ENCODE data around the gene CNTNAP5.

CNTNAP5 gene

GRCh38 chr2:124610141-124610540 is 585.1 kb downstream of the CNTNAP5 start:
- Histone ChIP-seq H2BK15ac (replicated peaks; ENCODE audit: low read depth) (no peak overlapping the region), H3K79me2 (ENCODE audit: control insufficient read depth, insufficient read depth, low read length) (no peaks in the 10 kb centered on the region), H3K9ac (ENCODE audit: low read length) (no peak overlapping the region), H3K79me1 (ENCODE audit: low read length) (no peaks in the 10 kb centered on the region), H3K4me1 (ENCODE audit: control insufficient read depth, low read depth, low read length) (peaks cover 11% of the 10 kb centered on the region), H3K4me2 (ENCODE audit: low read length) (no peak overlapping the region), H3K36me3 (ENCODE audit: control insufficient read depth, insufficient read depth, low read length) (no peaks in the 10 kb centered on the region), H3K23ac (ENCODE audit: low read length) (no peak overlapping the region), H3K18ac (ENCODE audit: low read length) (no peak overlapping the region), H4K8ac (ENCODE audit: low read depth, low read length) (no peak overlapping the region), H2BK120ac (ENCODE audit: low read depth, low read length) (no peak overlapping the region), H3K4me3 (ENCODE audit: low read length) (no peak overlapping the region), H3K27ac (ENCODE audit: low read depth, low read length) (no peak overlapping the region), H2AK5ac (ENCODE audit: low read length) (no peak overlapping the region), H2BK5ac (ENCODE audit: low read length) (no peak overlapping the region), H3K56ac (ENCODE audit: low read length) (no peak overlapping the region), H4K5ac (ENCODE audit: low read length) (no peak overlapping the region), H3K27me3 (ENCODE audit: insufficient read depth, low read length, poor library complexity) (no peaks in the 10 kb centered on the region), H3K4ac (ENCODE audit: low read depth, low read length) (no peak overlapping the region)
- peak; percentile 89 for DNase-seq

GRCh38 chr2:124610866-124611265 is 585.8 kb downstream of the CNTNAP5 start:
- no peak overlapping the region for H2BK15ac ChIP-seq (replicated peaks; ENCODE audit: low read depth)
- peak overlapping the region; percentile 70 for H3K4ac ChIP-seq (ENCODE audit: low read depth, low read length)
- no peaks in the 10 kb centered on the region for H3K36me3 ChIP-seq (ENCODE audit: control insufficient read depth, insufficient read depth, low read length)
- H3K27ac ChIP-seq (ENCODE audit: low read depth, low read length) = peak overlapping the region; percentile 57
- H3K79me1 ChIP-seq (ENCODE audit: low read length) = no peaks in the 10 kb centered on the region
- H4K5ac ChIP-seq (ENCODE audit: low read length) = peak overlapping the region; percentile 92
- no peak for DNase-seq
- H3K4me2 ChIP-seq (ENCODE audit: low read length) = no peak overlapping the region
- H3K56ac ChIP-seq (ENCODE audit: low read length) = peak overlapping the region; percentile 72
- H3K79me2 ChIP-seq (ENCODE audit: control insufficient read depth, insufficient read depth, low read length) = no peaks in the 10 kb centered on the region
- H3K27me3 ChIP-seq (ENCODE audit: insufficient read depth, low read length, poor library complexity) = no peaks in the 10 kb centered on the region
- no CpG with 5 or more reads among the region's 10 CpGs for WGBS (ENCODE audit: extremely low coverage, insufficient coverage, low lambda C conversion rate)
- H3K4me1 ChIP-seq (ENCODE audit: control insufficient read depth, low read depth, low read length) = peaks cover 11% of the 10 kb centered on the region
- H3K23ac ChIP-seq (ENCODE audit: low read length) = no peak overlapping the region
- no peak overlapping the region for H3K4me3 ChIP-seq (ENCODE audit: low read length)
- H2BK120ac ChIP-seq (ENCODE audit: low read depth, low read length) = peak overlapping the region; percentile 17
- peak overlapping the region; percentile 85 for H2BK5ac ChIP-seq (ENCODE audit: low read length)
- H3K9ac ChIP-seq (ENCODE audit: low read length) = peak overlapping the region; percentile 5
- no peak overlapping the region for H2AK5ac ChIP-seq (ENCODE audit: low read length)
- peak overlapping the region; percentile 68 for H3K18ac ChIP-seq (ENCODE audit: low read length)
- no peak overlapping the region for H4K8ac ChIP-seq (ENCODE audit: low read depth, low read length)

DNA sequence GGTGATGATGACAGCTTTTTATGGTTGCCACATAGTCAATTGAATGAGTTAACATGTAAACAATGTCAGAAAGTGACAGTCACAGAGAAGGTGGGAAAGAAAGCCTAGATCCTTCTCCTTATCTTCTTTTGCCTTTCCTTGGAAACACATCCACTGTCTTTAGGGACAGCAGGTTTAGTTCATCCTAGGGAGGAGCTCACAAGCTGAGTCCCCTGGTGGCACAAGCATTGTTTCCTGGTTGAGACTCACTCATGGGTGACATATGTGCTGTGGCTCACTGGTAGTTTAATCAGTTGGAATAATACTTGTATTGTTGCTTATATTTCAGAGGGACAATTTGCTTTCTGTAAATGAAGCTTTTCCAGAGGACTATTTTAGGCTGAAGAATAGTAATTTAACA is 598.5 kb downstream of the CNTNAP5 start:
- no peak overlapping the region for H2BK120ac ChIP-seq (ENCODE audit: low read depth, low read length)

DNA sequence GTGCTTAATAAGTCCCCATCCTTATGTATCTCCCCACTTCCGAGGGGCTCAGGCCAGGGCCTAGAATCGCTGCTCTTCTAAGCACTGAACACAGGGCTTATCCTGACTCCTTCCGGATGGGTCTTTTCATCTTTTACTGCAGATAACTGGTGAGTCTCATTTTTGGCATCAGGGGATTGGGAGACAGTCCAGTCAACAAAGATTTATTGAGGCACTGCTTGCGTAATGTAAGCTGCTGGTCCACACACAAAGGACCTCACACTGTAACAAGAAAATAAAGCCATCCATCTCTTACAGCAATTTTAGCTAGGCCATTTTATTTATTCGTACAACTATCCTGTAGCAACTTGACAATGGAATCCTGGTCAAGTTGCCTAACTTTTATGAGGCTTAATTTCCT is 600.5 kb downstream of the CNTNAP5 start:
- no peak overlapping the region for H3K4me3 ChIP-seq (ENCODE audit: low read length)
- H3K79me2 ChIP-seq (ENCODE audit: control insufficient read depth, insufficient read depth, low read length) = no peaks in the 10 kb centered on the region
- H2AK5ac ChIP-seq (ENCODE audit: low read length) = no peak overlapping the region
- no peak overlapping the region for H3K23ac ChIP-seq (ENCODE audit: low read length)
- no peaks in the 10 kb centered on the region for H3K27me3 ChIP-seq (ENCODE audit: insufficient read depth, low read length, poor library complexity)
- H2BK120ac ChIP-seq (ENCODE audit: low read depth, low read length) = no peak overlapping the region
- no peak for DNase-seq
- no peak overlapping the region for H3K18ac ChIP-seq (ENCODE audit: low read length)
- no peak overlapping the region for H4K8ac ChIP-seq (ENCODE audit: low read depth, low read length)
- no peak overlapping the region for H2BK15ac ChIP-seq (replicated peaks; ENCODE audit: low read depth)
- H3K36me3 ChIP-seq (ENCODE audit: control insufficient read depth, insufficient read depth, low read length) = no peaks in the 10 kb centered on the region
- no peak overlapping the region for H4K5ac ChIP-seq (ENCODE audit: low read length)
- no peak overlapping the region for H3K4me2 ChIP-seq (ENCODE audit: low read length)
- no peak overlapping the region for H3K9ac ChIP-seq (ENCODE audit: low read length)
- no peak overlapping the region for H3K56ac ChIP-seq (ENCODE audit: low read length)
- no peak overlapping the region for H3K4ac ChIP-seq (ENCODE audit: low read depth, low read length)
- no peaks in the 10 kb centered on the region for H3K4me1 ChIP-seq (ENCODE audit: control insufficient read depth, low read depth, low read length)
- no peak overlapping the region for H2BK5ac ChIP-seq (ENCODE audit: low read length)
- H3K79me1 ChIP-seq (ENCODE audit: low read length) = no peaks in the 10 kb centered on the region
- WGBS (ENCODE audit: extremely low coverage, insufficient coverage, low lambda C conversion rate) = no CpG with 5 or more reads among the region's 5 CpGs
- no peak overlapping the region for H3K27ac ChIP-seq (ENCODE audit: low read depth, low read length)

More for the DNA sequence above, 598.5 kb downstream of the CNTNAP5 start:
- H3K79me1 ChIP-seq (ENCODE audit: low read length) = no peaks in the 10 kb centered on the region
- H3K23ac ChIP-seq (ENCODE audit: low read length) = no peak overlapping the region
- no peak overlapping the region for H2BK5ac ChIP-seq (ENCODE audit: low read length)
- H3K4me1 ChIP-seq (ENCODE audit: control insufficient read depth, low read depth, low read length) = no peaks in the 10 kb centered on the region
- no peaks in the 10 kb centered on the region for H3K27me3 ChIP-seq (ENCODE audit: insufficient read depth, low read length, poor library complexity)
- no peak overlapping the region for H3K4me3 ChIP-seq (ENCODE audit: low read length)
- H3K4me2 ChIP-seq (ENCODE audit: low read length) = no peak overlapping the region
- H3K18ac ChIP-seq (ENCODE audit: low read length) = no peak overlapping the region
- no peak overlapping the region for H3K27ac ChIP-seq (ENCODE audit: low read depth, low read length)
- H3K9ac ChIP-seq (ENCODE audit: low read length) = no peak overlapping the region
- H4K8ac ChIP-seq (ENCODE audit: low read depth, low read length) = no peak overlapping the region
- H3K79me2 ChIP-seq (ENCODE audit: control insufficient read depth, insufficient read depth, low read length) = no peaks in the 10 kb centered on the region
- no peak overlapping the region for H3K56ac ChIP-seq (ENCODE audit: low read length)
- H4K5ac ChIP-seq (ENCODE audit: low read length) = no peak overlapping the region
- peak; percentile 65 for DNase-seq
- H3K4ac ChIP-seq (ENCODE audit: low read depth, low read length) = no peak overlapping the region
- H2AK5ac ChIP-seq (ENCODE audit: low read length) = no peak overlapping the region
- no peak overlapping the region for H2BK15ac ChIP-seq (replicated peaks; ENCODE audit: low read depth)
- no peaks in the 10 kb centered on the region for H3K36me3 ChIP-seq (ENCODE audit: control insufficient read depth, insufficient read depth, low read length)

DNA sequence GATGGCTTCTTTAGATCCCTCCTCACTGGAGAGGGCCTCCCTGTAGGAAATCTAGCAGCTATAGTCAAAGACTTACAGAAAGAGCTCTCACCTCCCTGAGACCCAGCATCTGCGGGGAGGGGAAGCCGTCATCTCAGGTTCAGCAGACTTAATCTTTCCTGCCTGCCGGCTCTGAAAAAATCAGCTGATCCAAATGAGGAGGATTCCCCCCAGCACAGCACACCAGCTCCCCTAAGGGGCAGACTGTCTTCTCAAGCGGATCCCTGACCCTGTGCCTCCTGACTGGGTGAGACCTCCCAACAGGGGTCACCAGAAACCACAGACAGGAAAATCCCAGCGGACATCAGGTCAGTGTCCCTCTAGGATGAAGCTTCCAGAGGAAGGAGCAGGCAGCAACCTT is 601.9 kb downstream of the CNTNAP5 start:
- Histone ChIP-seq H4K8ac (ENCODE audit: low read depth, low read length) (no peak overlapping the region), H2BK5ac (ENCODE audit: low read length) (no peak overlapping the region), H3K9ac (ENCODE audit: low read length) (no peak overlapping the region), H3K27ac (ENCODE audit: low read depth, low read length) (no peak overlapping the region), H4K5ac (ENCODE audit: low read length) (no peak overlapping the region), H3K4me2 (ENCODE audit: low read length) (no peak overlapping the region), H3K27me3 (ENCODE audit: insufficient read depth, low read length, poor library complexity) (no peaks in the 10 kb centered on the region), H3K4me3 (ENCODE audit: low read length) (no peak overlapping the region), H3K79me1 (ENCODE audit: low read length) (no peaks in the 10 kb centered on the region), H3K18ac (ENCODE audit: low read length) (no peak overlapping the region), H3K4ac (ENCODE audit: low read depth, low read length) (no peak overlapping the region), H3K4me1 (ENCODE audit: control insufficient read depth, low read depth, low read length) (no peaks in the 10 kb centered on the region), H3K56ac (ENCODE audit: low read length) (no peak overlapping the region), H2AK5ac (ENCODE audit: low read length) (no peak overlapping the region), H3K79me2 (ENCODE audit: control insufficient read depth, insufficient read depth, low read length) (no peaks in the 10 kb centered on the region), H3K36me3 (ENCODE audit: control insufficient read depth, insufficient read depth, low read length) (no peaks in the 10 kb centered on the region), H2BK120ac (ENCODE audit: low read depth, low read length) (no peak overlapping the region), H2BK15ac (replicated peaks; ENCODE audit: low read depth) (no peak overlapping the region), H3K23ac (ENCODE audit: low read length) (no peak overlapping the region)
- WGBS (ENCODE audit: extremely low coverage, insufficient coverage, low lambda C conversion rate) = no CpG with 5 or more reads among the region's 5 CpGs
- peak; percentile 10 for DNase-seq

DNA sequence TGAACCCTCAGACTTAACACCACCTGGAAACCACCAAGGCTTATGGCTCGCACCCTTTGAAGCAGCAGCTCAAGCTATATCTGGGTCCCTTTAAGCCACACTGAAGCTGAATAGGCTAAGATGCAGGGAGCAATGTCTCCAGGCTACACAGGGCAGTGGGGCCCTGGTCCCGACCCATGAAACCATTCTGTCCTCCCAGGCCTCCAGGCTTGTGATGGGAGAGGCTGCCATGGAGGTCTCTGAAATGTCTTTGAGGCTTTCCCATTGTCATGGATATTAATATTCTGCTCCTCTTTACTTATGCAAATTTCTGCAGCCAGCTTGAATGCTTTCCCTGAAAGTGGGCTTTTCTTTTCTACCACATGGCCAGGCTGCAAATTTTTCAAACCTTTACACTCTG is 608.7 kb downstream of the CNTNAP5 start:
- H3K4ac ChIP-seq (ENCODE audit: low read depth, low read length) = no peak overlapping the region
- no CpG with 5 or more reads among the region's 2 CpGs for WGBS (ENCODE audit: extremely low coverage, insufficient coverage, low lambda C conversion rate)

More for the DNA sequence above, 608.7 kb downstream of the CNTNAP5 start:
- H3K4me3 ChIP-seq (ENCODE audit: low read length) = no peak overlapping the region
- no peaks in the 10 kb centered on the region for H3K79me1 ChIP-seq (ENCODE audit: low read length)
- H2AK5ac ChIP-seq (ENCODE audit: low read length) = no peak overlapping the region
- no peak overlapping the region for H2BK5ac ChIP-seq (ENCODE audit: low read length)
- H4K8ac ChIP-seq (ENCODE audit: low read depth, low read length) = no peak overlapping the region
- H3K56ac ChIP-seq (ENCODE audit: low read length) = no peak overlapping the region
- H2BK120ac ChIP-seq (ENCODE audit: low read depth, low read length) = no peak overlapping the region
- H3K27me3 ChIP-seq (ENCODE audit: insufficient read depth, low read length, poor library complexity) = no peaks in the 10 kb centered on the region
- H3K18ac ChIP-seq (ENCODE audit: low read length) = no peak overlapping the region
- H3K27ac ChIP-seq (ENCODE audit: low read depth, low read length) = no peak overlapping the region
- no peak overlapping the region for H4K5ac ChIP-seq (ENCODE audit: low read length)
- H3K23ac ChIP-seq (ENCODE audit: low read length) = no peak overlapping the region
- no peak overlapping the region for H2BK15ac ChIP-seq (replicated peaks; ENCODE audit: low read depth)
- no peak overlapping the region for H3K9ac ChIP-seq (ENCODE audit: low read length)
- no peak for DNase-seq
- H3K36me3 ChIP-seq (ENCODE audit: control insufficient read depth, insufficient read depth, low read length) = no peaks in the 10 kb centered on the region
- H3K4me2 ChIP-seq (ENCODE audit: low read length) = no peak overlapping the region
- no peaks in the 10 kb centered on the region for H3K79me2 ChIP-seq (ENCODE audit: control insufficient read depth, insufficient read depth, low read length)
- H3K4me1 ChIP-seq (ENCODE audit: control insufficient read depth, low read depth, low read length) = no peaks in the 10 kb centered on the region
